MCF 10A (cell line): ENCODE measurements around the gene AGMAT. TPM values are rescaled to one million over a fixed set of nuclear protein-coding genes. Genes with fewer than 3 reads are reported as not detected.

ENCODE experiments used
- BruUV-seq: library from RNA; stranded (reverse); fragments of 400-500 nt; replicated peaks from 2 replicates; lab custom pipeline; 2021; lab: Mats Ljungman, UMichigan
- CTCF ChIA-PET: fragments of 300-600 bp; sonication (Branson Sonifier 250); formaldehyde crosslinking; extraction: SDS; loops from one replicate; lab custom pipeline; 2021; ENCODE audit warnings: antibody characterized with exemption, inconsistent platforms; lab: Yijun Ruan, JAX
- POLR2A ChIA-PET: fragments of 300-600, 350-650 bp; sonication (Branson Sonifier 250); formaldehyde crosslinking; extraction: SDS; loops from one replicate; lab custom pipeline; 2020; ENCODE audit warnings: antibody characterized with exemption, inconsistent platforms; lab: Yijun Ruan, JAX
- DNase-seq: peaks from one replicate; pipeline ENCODE4 v3.0.0-alpha.2; 2018; ENCODE audit not compliant: unreplicated experiment
- H3K27ac Mint-ChIP-seq: one replicate; pipeline ENCODE4 v1.8.0; 2022; ENCODE audit warnings: mild to moderate bottlenecking, low read depth, mixed read lengths; ENCODE audit not compliant: unreplicated experiment
- H3K27me3 Mint-ChIP-seq: one replicate; pipeline ENCODE4 v1.8.0; 2022; ENCODE audit warnings: mixed read lengths; ENCODE audit not compliant: insufficient read depth, unreplicated experiment
- H3K36me3 Mint-ChIP-seq: one replicate; pipeline ENCODE4 v1.8.0; 2022; ENCODE audit warnings: mild to moderate bottlenecking, moderate library complexity, mixed read lengths; ENCODE audit not compliant: insufficient read depth, unreplicated experiment
- H3K4me1 Mint-ChIP-seq: one replicate; pipeline ENCODE4 v1.8.0; 2022; ENCODE audit warnings: mixed read lengths; ENCODE audit not compliant: insufficient read depth, unreplicated experiment
- H3K4me3 Mint-ChIP-seq: one replicate; pipeline ENCODE4 v1.8.0; 2022; ENCODE audit warnings: mild to moderate bottlenecking, moderate library complexity, mixed read lengths; ENCODE audit not compliant: unreplicated experiment
- H3K9me3 Mint-ChIP-seq: one replicate; pipeline ENCODE4 v1.8.0; 2022; ENCODE audit warnings: mixed read lengths; ENCODE audit not compliant: unreplicated experiment
- CTCF ChIP-seq: fragments of 200-600 bp; IDR thresholded peaks from one replicate; pipeline ENCODE4 v1.8.0; 2022; ENCODE audit warnings: antibody characterized with exemption, mild to moderate bottlenecking; ENCODE audit not compliant: unreplicated experiment
- intact Hi-C: fragments of 100-400 bp; cut with micrococcal nuclease; formaldehyde crosslinking; loops from 2 replicates; pipeline ENCODE4 v1.14.1; 2022
- total RNA-seq: library from RNA; stranded (reverse); gene quantifications from 2 replicates; pipeline ENCODE4 v1.2.3, GENCODE V29; 2022

Gene AGMAT
- total RNA-seq, 1 experiment from 2014 or later, result not detected

DNA sequence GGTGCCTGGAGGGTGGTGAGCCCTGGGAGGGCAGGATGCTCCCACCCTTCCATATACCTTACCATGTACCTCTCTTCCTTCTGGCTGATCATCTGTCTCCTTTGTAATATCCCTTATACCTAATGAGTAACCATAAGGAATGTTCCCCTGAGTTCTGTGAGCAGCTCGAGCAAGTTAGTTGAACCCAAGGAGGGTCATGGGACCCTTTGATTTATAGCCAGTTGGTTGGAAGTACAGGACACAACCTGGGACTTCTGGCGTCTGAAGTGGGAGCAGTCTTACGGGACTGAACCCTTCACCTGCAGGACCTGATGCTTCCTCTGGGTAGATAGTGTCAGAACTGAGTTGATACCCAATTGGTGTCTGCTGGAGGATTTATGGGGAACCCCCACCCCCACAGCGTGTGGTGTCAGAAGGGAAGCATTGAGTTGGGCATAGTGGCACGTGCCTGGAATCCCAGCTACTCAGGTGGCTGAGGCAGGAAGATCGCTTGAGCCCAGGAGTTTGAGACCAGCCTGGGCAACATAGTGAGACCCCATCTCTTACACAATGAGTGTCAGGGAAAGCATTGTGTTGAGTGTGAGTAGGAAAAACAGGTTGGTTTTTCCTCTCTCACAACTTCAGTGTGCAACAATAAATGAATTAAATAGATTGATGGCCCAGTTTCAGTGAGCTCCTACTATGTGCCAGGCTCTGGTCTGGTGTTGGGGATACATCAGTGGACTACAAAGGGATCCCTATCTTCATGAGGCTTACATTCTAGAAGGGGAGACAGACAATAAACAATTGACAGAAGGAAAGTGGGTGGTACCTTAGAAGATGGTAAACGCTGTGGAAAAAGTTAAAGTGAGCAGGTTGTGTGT is 42.2 kb downstream of the AGMAT start:
- ChIA-PET CTCF (interaction anchor here (0.7 kb wide), 1 partner anchor 449 kb away, joined by 3 read pairs; no protein-coding TSS in a partner anchor), POLR2A (interaction anchor here (0.6 to 1.2 kb wide), 2 partner anchors 9 to 76 kb away, joined by 3 read pairs; no protein-coding TSS in a partner anchor)
- no peaks in the 10 kb centered on the region for H3K9me3 Mint-ChIP-seq
- no peaks in the 10 kb centered on the region for H3K4me1 Mint-ChIP-seq
- peaks cover 82% of the 10 kb centered on the region for H3K36me3 Mint-ChIP-seq
- no TSS peak for BruUV-seq
- H3K27me3 Mint-ChIP-seq, result no peaks in the 10 kb centered on the region
- H3K4me3 Mint-ChIP-seq, result no peak overlapping the region
- no peak for TF ChIP-seq CTCF
- H3K27ac Mint-ChIP-seq, result no peak overlapping the region
- intact Hi-C loops, result no loop called here
- DNase-seq, result no peak

GRCh38 chr1:15541231-15541792 is 43.5 kb downstream of the AGMAT start:
- Mint-ChIP-seq H3K27me3 (no peaks in the 10 kb centered on the region), H3K4me1 (no peaks in the 10 kb centered on the region), H3K36me3 (peaks cover 84% of the 10 kb centered on the region), H3K9me3 (no peaks in the 10 kb centered on the region), H3K4me3 (no peak overlapping the region), H3K27ac (no peak overlapping the region)
- TF ChIP-seq CTCF, result no peak
- intact Hi-C loops, result no loop called here
- BruUV-seq, result no TSS peak
- ChIA-PET CTCF (interaction anchor here (0.6 kb wide), 1 partner anchor 161 kb away, joined by 3 read pairs; no protein-coding TSS in a partner anchor), POLR2A (no interaction called here)
- DNase-seq, result no peak

DNA sequence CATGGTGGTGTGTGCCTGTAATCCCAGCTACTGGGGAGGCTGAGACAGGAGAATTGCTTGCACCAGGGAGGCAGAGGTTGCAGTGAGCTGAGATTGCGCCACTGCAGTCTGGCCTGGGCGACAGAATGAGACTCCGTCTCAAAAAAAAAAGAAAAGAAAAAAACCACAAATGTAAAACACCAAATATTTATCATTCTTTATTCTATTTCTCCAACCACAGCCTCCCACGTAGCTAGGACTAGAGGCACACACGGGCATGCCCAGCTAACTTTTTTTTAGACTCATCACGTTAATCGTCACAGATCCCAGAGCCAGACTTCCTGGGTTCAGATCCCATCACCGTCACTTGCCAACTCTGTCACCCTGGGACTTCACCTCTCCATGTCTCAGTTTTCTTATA is 44.7 kb downstream of the AGMAT start:
- ChIA-PET CTCF (interaction anchor here (0.9 kb wide), 1 partner anchor 33 kb away, joined by 3 read pairs; no protein-coding TSS in a partner anchor), POLR2A (interaction anchor here (2.0 kb wide), 1 partner anchor 12 kb away, joined by 9 read pairs; no protein-coding TSS in a partner anchor)
- H3K27ac Mint-ChIP-seq, result no peak overlapping the region
- BruUV-seq, result no TSS peak
- no peak for DNase-seq
- no peak for TF ChIP-seq CTCF
- H3K4me1 Mint-ChIP-seq, result no peaks in the 10 kb centered on the region
- peaks cover 87% of the 10 kb centered on the region for H3K36me3 Mint-ChIP-seq
- intact Hi-C loops, result no loop called here
- no peak overlapping the region for H3K4me3 Mint-ChIP-seq
- H3K9me3 Mint-ChIP-seq, result no peaks in the 10 kb centered on the region
- H3K27me3 Mint-ChIP-seq, result no peaks in the 10 kb centered on the region

DNA sequence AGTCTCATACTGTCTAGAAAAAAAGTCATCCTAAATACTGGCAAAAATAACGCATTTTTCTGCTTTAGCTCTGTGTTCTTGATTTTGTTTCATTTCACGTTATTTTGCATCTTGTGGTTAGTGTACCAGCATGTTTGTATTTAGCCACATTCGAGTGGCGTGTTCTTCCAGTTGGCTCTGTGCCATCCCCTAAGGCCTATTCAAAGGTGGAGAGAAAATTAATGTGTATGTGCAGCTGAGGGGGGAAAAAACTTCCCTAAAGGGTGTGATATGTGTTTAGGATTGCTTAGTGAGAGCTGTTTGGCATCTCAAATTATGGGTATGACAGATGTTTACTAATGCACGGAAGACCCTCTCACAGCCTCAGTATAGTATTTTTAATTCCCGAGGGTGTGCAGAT is 46.1 kb downstream of the AGMAT start:
- no TSS peak for BruUV-seq
- no peaks in the 10 kb centered on the region for H3K4me1 Mint-ChIP-seq
- no peak overlapping the region for H3K4me3 Mint-ChIP-seq
- DNase-seq, result peak; percentile 41
- no peak for TF ChIP-seq CTCF
- H3K27ac Mint-ChIP-seq, result no peak overlapping the region
- intact Hi-C loops, result no loop called here
- ChIA-PET CTCF (interaction anchor here (0.6 kb wide), 1 partner anchor 432 kb away, joined by 3 read pairs; no protein-coding TSS in a partner anchor), POLR2A (interaction anchor here (0.6 to 2.0 kb wide), 3 partner anchors 10 to 57 kb away, joined by 3 to 9 read pairs (median 4); no protein-coding TSS in a partner anchor)
- H3K9me3 Mint-ChIP-seq, result no peaks in the 10 kb centered on the region
- peaks cover 93% of the 10 kb centered on the region for H3K36me3 Mint-ChIP-seq
- no peaks in the 10 kb centered on the region for H3K27me3 Mint-ChIP-seq
